ENCODE measurements around the gene LAGE3.
A peak's percentile ranks its signal among the peaks of the same experiment; 100 is the strongest.

Gene LAGE3, protein sequence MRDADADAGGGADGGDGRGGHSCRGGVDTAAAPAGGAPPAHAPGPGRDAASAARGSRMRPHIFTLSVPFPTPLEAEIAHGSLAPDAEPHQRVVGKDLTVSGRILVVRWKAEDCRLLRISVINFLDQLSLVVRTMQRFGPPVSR

DNA sequence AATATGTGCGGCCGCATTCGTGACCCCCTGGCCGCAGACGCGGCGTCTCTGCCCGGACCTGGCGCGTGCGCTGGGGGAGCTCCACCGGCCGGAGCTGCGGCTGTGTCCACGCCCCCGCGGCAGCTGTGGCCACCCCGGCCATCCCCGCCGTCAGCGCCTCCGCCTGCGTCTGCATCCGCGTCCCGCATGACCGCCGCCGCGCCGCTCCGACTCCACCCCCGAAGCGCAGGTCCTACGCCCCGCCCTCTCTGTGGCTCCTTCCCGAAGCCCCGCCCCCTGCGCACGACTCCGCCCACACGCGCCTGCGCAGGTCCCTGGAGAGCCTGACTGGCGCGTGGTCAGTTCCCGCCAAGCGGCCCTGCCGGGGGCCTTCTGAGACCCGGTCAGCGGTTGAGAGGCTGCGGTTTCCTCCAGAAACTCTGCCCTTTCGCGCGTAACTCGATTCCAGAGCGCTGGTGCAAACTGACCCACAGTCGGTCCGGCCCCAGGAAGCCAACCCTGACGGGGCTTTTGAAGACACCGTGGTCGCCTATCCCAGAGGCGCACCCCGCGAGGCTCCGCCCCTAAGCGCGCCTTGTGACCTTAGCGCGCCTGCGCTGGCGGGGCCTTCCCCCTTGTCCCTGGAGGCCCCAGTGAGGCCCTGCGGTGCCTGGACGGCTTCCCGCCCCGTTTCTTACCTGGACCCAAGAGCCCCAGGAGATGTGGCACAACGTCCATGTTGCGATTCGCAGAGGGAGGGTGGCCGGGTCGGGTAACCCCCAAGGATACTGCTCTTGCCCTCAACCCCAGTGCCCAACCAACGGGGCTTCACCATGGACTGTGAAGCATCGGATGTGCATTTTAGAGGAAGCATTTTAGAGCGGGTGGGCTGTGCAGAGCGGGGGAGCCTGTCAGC is at the start of gene LAGE3:
Gene LAGE3 (minus strand): TSS at position 554 of the 895 bp plus-strand sequence. CDS start 366 bp downstream, at position 188.
- DNase-seq (ENCODE audit: low spot score), result peak; percentile 93

DNA sequence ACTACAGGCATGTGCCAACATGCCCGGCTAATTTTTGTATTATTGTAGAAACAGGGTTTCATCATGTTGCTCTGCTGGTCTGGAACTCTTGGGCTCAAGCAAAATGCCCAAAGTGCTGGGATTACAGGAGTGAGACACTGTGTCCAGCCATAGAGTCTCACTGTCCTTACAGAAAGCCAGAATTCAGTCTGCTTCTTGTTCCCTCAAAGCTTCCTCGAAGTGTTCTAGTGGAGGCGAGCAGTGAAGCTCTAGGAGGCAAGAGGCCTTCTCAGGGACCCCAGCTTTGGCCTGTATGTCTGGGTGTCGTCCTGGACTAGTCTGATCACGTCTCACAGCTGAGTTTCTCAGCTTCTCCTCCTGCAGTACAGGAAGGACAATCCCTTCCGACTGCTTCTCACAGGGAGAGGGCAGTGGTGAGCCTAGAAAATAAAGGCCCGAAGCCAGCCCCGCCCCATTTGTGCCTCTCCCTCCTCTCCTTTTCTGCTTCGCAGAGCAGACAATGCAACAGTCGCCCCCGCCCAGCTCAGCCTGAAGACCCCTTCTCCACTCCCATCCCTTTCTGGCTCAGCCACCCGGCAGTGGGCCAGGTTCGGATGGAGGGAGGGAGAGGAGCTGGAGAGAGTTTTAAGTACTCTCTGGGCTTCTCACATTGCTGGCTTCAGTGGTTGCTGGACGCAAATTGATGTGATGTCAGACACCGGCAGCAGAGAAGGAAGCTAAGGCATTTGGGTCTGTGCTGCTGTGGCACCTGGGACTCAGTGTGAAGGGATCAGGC is 48.0 kb upstream of the LAGE3 start:
- peak; percentile 79 for DNase-seq (ENCODE audit: low spot score)

DNA sequence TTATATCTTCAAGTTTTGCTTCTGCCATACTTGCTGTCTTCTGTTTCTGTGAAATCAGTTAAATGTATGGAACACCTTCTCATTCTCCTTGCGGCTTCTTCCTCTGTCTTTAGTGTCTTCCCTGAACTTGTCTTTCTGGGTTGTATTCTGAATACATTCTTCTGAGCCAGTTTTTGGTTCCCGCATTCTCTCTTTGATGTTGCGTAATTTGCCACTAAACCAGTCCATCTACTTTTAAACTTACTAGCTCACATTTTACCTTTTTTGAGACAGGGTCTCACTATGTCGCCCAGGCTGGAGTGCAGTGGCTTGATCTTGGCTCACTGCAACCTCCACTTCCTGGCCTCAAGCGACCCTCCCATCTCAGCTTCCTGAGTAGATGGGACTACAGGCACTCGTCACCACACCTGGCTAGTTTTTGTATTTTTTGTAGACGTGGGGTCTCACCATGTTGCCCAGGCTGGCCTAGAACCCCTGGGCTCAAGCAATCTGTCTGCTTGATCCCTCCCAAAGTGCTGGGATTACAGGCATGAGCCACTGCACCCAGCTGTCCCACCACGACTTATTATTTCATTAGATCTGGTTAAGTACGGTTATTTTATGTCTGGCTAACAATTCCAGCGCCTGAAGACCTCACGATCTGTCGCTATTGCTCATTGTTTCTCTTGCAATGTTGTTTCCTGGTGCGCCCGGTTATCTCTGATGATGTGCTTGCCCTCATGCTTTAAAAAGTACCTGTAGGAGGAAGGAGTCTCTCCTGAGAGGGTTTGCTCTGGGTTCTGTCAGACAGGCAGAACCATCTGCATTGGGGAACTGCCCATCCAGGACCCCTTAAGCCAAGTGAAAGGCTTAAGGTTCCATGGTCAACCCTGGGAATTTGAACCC is 46.8 kb upstream of the LAGE3 start:
- no peak for DNase-seq (ENCODE audit: low spot score)

DNA sequence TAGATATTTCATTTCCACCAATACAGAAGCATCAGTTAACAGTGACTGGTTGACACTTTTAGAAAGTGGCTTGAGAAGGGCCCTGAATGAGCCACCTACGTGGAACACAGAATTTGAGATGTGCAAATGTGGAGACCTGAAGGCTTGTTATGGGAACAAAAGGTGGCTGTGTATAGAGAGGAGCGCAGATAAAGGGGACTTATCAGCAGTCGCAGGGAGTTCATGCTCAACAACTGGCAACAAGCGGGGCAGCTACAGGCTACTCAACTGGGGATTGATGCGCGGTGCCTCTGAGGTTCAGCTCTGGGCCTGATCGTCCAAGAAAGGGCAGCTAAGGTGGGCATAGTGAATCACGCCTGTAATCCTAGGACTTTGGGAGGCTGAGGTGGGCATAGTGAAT is 40.3 kb upstream of the LAGE3 start:
- no peak for DNase-seq (ENCODE audit: low spot score)

DNA sequence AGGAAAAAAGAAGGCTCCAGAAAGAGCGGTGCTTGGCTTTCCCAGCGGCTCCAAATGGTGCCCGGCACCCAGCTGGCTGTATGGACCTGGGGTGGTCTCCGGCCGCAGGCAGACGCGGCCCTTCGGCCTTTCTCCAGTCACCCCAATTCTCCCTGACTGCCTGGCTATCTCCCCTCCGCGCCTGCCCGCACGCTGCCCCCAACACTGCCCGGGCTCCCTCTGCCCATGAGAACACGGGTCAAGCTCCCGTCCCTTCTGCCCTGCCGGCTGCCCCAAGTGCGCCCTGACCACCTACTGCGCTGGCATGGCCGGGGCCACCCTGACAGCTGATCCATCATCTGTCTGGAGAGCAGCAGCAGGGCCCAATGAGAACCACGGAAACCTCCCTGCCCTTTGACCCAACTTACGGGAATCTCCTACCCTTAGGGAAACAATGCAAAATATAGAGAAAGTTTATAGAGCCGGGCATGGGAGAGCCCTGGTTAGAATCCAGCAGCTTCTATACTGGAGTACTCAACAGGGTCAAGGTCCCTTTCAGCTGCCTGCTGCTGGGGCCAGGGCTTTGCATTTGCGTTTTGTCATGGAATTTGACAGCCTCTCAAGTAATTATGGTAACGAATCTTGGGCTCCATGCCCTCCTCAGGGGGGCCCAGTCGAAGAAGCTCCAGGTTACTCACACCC is 38.2 kb upstream of the LAGE3 start:
- DNase-seq (ENCODE audit: low spot score), result no peak

DNA sequence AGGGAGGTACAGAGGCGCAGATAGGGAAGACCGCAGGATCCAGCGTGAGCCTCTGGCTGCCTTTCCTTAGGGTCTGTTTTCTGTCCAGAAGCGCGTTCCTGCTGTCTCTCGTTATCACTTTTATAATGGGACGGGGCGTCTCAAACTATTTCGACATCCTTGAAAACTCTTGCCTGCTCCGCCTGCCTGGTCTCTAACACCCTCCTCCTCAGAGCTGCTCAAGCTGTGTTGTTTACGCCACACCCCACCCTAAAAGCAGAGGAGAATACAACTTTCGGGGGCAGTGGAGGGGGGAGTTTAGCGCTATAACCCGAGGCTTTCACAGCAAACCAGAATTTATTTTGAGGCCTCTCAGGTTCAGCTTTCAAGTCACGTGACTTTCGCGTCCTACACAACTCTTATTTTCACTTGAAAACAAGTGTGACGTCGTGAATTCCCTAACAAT is 37.6 kb upstream of the LAGE3 start:
- no peak for DNase-seq (ENCODE audit: low spot score)

DNA sequence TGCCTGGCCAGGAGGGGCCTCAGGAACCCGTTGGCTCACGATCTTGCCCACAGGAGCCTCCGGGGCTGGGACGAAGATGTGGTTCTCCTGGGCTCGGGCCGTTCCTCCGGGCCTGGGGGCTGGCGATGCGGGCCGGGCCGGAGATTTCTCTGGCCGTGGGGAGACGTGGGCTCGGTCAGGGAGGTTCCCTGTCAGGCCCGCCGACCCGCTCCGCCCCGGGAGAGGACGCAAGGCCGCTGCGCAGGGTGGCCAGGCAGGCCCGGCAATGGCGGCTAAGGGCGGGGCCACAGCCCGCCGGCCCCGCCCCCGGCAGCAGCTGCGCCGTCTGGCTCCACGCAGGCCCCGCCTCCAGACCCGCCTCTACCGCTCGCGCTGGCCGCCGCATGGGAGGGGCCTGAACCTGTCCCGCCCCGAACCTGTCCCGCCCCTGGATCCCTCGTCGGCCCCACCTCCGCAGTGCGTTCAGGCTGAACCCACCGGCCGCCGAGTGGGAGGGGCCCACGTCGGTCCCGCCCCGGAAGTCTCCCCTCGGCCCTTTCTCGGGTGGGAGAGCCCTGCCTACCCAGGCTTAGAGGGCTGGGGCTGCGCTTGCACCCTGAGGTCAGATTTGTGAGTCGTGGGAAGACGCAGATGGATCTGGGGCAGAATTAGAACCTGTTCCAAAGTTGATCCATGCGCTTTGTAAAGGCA is 37.0 kb upstream of the LAGE3 start, which contains the start of gene FAM3A:
Gene FAM3A (minus strand): TSS at position 267 of the 690 bp plus-strand sequence. CDS start 460 bp downstream, outside the sequence.
- DNase-seq (ENCODE audit: low spot score), result peak; percentile 93

DNA sequence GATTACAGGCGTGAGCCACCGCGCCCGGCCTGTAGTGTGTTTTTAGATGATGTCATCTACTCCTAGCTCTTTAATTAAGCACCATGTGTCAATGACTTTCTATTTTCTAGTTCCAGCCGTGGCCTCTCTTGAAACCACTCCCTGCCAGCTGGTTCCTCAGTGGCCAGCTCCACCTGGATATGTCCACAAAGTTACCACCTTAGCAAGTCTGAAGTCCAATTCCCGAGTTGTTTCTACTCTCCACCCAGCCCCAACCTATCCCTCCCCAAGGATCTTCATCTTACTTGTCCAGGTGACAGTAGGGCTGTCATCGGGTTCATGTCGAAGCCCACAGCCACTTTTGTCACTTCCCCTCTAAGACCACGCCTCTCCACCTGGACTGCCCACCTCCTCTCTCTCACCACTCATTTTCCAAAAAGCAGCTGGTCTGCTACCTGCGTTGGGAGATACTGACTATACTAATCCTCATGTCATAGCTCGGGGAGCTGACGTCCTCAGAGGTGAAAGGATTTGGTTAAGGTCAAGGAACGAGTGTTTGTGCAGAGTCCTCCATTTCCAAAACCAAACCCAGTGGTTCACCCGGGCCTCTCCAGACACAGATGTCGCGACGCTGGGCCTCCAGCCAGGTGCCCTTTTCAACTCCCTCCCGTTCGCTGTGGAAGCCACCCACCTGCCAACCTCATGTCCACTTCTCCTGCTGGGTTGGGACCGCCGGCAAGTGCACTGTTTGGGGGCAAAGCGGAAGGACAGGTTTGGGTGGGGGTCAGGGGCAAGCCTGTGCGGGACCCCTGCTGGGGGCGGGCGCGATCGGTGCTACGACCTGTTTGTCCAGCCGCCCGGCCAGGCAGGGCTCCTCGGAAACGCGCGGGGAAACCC is 36.2 kb upstream of the LAGE3 start:
- DNase-seq (ENCODE audit: low spot score), result no peak

DNA sequence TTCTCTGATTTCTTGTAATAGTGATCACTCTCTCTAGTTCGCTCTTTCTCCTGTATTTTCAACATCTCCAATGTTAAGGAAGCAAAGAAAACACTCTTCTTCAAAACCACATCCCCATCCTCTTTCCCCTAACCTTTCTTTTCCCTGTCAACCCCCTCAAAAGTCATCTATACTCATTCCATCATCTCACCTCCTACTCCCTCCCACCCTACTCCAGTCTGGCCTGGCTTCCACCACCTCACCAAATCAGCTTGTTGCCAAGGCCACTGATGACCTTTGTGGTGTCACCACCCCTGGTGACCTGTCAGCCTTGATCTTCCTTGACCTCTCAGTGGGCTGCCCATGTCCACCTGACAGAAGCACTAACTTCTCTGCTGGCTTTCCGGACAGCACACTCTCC is 34.6 kb upstream of the LAGE3 start:
- no peak for DNase-seq (ENCODE audit: low spot score)

DNA sequence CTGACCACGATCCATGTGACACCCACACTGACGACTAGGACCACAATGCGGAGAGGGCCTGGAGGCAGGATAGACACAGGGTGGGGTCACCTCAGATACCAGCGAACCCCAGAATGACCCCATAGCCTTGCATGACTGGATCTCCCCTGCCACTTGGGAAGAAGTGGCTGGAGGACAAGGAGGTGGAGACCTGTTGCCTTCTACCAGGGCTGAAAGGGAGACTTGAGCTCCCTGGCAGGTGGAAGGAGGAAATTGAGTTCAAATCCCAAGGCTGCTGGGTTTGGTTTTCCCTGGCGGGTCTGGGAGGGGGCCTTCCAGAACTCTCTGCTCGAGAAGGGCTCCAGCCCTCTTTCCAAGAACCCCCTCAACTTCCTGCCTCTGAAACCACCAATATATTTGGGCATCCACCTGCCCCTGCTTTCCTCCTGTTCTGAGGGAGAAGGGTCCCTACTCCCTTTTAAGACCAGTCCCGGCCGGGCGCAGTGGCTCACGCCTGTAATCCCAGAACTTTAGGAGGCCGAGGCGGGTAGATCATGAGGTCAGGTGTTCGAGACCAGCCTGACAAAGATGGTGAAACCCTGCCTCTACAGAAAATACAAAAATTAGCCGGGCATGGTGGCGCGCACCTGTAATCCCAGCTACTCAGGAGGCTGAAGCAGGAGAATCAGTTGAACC is 33.9 kb upstream of the LAGE3 start:
- DNase-seq (ENCODE audit: low spot score), result no peak

DNA sequence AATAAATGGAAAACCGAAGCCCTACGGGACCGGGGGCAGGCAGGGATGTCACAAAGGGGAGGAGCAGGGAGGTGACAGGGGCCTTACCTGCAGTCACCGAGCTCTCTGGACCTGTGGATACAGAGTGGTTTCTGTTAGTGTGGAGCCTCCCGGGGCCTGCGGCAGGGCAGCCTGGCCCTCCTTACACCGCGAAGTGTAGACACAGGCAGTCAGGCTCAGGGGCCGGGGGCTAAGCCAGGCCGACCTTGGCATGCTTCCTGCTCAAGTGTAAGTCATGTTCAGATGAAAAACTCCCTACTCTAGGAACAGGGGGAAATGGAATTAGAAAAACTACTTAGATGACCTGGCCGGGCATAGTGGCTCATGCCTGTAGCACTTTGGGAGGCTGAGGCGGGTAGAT is 32.7 kb upstream of the LAGE3 start:
- DNase-seq (ENCODE audit: low spot score), result no peak

DNA sequence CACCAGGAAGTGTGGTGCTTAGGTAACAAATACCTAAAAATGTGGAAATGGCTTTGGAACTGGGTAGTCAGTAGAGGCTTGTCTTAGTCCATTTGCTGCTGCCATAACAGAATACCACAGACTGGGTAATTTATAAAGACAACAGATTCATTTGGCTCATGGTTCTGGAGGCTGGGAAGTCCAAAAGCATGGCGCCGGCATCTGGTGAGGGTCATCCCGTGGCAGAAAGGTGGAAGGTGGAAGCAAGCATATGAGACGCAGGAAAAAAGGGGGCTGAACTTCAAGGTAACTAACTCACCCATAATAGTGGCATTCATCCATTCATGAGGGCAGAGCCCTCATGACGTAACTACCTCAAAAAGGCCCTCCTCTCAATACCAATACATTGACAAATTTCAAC is 30.4 kb upstream of the LAGE3 start:
- no peak for DNase-seq (ENCODE audit: low spot score)

DNA sequence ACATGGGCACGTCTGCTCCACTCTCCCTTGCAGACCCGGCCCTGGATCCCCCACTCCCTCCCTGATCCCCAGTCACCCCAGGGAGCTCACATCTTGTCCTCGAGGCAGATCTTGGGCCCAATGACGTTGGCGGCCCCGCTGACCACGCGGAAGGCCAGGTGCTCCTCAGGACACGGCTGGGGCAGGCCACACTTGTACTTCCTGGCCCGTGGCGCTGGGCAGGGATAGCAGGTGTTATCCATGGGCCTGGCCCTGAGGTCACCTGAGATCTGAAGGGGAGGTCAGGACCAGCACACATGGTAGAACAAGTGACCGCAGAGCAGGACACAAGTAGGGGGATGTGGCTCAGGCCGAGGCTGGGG is 29.3 kb upstream of the LAGE3 start:
- DNase-seq (ENCODE audit: low spot score), result no peak

DNA sequence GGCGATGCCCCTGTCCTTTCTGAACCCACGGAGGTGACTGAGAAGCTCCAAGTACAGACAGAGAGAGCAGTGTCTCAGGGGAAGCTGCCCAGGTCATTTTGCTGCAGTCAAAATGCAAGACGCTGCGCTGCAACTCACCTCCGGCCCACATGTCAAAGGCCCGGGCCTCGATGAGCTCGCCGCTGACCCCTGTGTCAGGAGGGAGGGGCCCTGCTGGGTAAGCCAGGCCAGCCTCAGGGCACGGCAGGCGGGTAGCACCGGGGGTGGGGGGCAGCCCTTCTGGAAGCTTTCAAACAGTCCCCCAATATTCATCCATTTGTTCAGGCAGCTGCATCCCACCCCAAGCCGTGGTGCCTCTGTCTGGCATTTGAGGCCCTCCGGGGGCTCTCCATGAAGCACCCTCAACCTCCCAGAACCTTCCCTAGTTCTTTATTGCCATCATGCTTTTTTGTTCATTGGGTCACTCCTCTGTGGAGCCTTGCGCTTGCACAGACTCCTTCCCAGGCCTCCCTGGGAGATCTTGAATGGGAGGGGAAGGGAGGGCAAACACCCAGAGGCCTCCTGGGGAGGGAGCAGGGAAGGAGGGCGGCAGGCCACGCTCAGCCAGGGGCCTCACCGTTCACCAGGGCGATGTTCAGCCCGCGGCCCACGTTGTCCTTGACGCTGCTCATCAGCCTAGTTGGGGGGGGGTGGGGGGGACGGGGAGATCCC is 28.7 kb upstream of the LAGE3 start:
- DNase-seq (ENCODE audit: low spot score), result no peak

DNA sequence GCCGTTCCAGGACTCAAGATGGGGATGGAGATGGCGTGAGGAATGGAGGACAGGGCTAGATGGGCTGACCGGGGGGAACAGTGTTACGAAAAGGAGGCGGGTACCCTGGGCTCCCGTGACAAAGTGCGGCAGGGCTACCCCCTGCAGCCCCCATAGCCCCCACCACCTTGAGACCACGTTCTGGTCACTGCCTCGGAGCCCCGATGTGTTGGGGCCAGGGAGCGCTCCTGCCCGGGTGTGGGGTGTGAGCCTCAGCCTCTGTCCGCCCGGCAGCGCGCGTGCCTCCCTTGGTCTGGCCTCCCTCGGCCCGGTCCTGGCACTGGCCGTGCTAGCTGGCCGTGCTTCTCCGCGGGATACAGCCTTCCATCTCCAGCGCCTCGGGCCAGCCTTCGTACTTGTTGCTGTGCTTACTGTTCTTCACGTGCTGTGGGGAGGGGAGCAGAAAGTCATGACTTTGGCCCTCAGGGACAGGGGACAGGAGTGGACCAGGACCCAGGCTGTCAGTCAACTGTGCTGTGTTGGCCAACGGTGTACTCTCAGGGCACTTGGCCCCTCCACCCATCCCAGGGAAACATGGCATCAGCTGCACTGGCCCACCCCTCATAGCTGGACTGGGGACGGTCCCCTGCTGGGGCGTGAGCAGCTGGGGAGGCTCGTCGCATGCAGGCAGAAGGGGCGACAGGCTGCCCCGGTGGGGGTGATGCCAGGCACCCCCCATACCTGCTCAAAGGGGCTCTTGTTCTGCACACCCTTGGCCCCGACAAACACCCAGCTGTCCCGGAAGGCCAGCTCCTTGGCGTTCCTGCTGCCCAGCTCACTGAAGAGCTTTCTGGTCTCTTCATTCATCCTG is 27.6 kb upstream of the LAGE3 start:
- DNase-seq (ENCODE audit: low spot score), result no peak

DNA sequence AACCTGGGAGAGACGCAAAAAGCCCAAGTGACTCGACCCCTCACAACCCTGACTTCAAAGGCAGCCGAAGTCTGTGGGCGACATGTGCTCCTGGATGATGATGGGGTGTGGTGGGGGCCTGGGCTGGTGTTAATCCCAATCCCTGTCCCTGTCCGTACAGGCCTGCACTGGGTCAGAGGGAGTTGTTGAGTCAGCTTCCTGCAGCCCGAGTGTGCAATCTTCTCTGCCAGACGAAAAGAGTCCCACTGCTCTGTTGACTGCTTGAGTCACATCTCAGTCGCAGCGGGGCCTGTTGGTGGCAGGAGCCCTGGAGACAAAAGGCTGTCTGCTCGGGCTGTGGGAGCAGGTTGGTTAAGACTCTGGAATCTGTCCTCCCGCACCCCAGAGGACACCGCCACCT is 26.7 kb upstream of the LAGE3 start:
- no peak for DNase-seq (ENCODE audit: low spot score)

DNA sequence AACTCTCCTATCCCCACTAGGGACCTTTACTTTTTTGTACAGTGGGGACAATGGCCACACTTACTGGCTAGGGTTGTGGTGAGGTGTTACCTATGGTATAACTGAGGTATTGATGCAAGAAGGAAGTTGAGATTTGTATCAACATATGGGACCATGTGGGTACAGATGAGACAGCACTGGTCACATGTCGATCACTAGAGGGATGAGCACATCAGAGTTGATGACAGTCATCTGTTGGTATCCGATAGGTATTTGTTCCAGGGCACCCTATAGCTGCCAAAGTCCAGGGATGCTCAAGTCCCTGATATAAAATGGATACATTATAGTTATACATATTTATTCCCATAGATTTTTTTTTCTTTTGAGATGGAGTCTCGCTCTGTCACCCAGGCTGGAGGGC is 23.9 kb upstream of the LAGE3 start:
- DNase-seq (ENCODE audit: low spot score), result no peak

Measured in ecto neural progenitor cell (in vitro differentiated cells).